HG02973 (cell line): ENCODE measurements around the gene ZNF565.
A peak's percentile ranks its signal among the peaks of the same experiment; 100 is the strongest.
"Not testable (repeated sequence)": the region's sequence is repeated elsewhere in the genome, so short reads cannot be mapped to it uniquely, and the experiment has no call there.

Experiments
- ATAC-seq: cut with Tn5 transposase; IDR thresholded peaks from one replicate; pipeline ENCODE4 v1.9.1; 2021; ENCODE audit warnings: moderate library complexity; ENCODE audit not compliant: unreplicated experiment

ZNF565 gene

DNA sequence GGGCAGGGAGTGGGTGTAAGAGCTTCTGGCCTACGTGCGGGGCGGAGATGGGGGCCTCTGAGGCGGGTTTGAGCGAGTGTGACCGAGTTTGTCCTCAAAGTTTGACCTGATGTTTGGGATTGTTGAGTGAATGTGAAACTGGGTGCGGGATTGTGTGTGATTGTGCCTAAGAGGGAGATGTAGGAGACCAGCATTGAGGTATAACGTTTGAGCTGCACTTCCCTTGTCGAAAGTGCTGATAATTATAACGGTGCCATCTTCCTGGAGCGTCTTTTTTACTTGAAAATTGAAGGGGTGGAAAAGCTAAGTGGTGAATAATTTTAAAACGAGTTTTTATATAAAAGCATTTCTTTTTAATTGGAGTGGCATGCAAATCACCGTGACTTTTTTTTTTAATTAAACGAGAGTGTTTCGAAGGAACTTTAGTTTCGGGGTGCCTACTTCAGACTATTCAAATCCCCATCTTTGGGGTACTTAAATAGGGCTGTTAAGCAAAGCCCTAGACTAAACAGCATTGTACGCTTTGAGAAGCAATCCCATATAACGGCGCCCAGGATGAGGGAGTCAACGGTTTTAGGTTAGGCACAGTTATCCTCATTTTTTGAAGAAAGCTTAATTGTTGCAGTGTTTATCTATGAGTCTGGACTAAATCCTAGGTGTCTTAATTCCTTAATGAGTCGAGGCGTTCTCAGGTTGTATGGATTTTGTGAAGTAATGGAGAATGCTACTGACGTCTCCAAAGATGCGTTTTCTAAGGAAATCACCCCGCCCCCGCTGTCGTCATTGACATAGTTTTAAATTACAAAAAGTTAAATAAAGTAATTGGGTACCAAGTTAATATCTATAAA lies 1.0 kb upstream of the ZNF565 start:
- ATAC-seq: peak; percentile 1

DNA sequence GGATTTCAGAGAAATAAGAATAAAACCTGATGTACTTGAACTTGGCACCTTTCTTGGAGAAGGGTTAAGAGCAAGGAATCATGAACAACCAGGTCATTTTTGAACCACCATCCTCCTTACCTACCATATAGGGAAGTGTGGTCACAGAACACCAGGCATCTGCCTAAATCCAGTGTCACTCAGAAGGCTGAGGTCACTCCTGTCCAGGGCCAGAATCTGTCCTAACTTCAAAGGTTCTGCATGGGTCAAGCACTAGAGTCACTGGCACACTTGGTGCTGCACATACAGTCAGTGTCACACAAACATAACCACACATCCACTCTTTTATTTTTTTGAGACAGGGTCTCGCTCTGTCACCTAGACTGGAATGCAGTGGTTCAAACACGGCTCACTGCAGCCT lies 1.6 kb downstream of the ZNF565 start:
- no peak for ATAC-seq

- ATAC-seq: no peak
These were observed 4.0 kb downstream of the ZNF565 start for GRCh38 chr19:36210497-36210896.

DNA sequence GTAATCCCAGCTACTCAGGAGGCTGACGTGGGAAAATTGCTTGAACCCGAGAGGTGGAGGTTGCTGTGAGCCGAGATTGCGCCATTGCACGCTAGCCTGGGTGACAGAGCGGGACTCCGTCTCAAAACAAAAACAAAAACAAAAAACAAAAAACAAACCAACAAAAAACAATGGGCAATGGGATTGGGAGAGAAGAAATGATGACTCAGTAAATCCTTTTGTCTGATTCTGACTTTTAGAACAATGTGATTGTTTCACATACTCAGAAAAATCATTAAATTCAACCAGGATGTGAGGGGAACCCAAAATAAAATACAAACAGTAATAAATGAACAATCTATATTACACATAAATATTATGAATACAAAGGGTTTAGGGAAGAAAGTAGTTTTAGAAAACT lies 5.1 kb downstream of the ZNF565 start:
- ATAC-seq: no peak

GRCh38 chr19:36207605-36208252 lies 6.7 kb downstream of the ZNF565 start:
- ATAC-seq: no peak

DNA sequence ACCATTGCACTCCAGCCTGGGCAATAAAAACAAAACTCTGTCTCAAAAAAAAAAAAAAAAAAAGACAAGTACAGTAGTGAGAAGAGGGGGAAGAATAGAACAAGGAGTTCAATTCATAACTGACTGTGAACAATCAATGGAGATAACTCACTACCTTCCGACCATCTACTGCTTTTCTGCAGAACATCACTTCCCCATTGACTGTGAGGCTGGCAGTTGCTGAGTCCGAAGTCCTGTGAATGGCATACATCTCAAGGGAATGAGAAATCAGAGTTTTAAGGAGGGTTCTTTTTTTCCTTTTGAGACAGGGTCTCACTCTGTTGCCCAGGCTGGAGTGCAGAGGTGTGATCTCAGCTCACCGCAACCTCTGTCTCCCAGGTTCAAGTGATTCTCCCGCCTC lies 11.2 kb downstream of the ZNF565 start:
- ATAC-seq: no peak

- no peak for ATAC-seq
These were observed 12.8 kb downstream of the ZNF565 start for GRCh38 chr19:36201684-36202083.

GRCh38 chr19:36198119-36198518 lies 16.3 kb downstream of the ZNF565 start:
- ATAC-seq: no peak

DNA sequence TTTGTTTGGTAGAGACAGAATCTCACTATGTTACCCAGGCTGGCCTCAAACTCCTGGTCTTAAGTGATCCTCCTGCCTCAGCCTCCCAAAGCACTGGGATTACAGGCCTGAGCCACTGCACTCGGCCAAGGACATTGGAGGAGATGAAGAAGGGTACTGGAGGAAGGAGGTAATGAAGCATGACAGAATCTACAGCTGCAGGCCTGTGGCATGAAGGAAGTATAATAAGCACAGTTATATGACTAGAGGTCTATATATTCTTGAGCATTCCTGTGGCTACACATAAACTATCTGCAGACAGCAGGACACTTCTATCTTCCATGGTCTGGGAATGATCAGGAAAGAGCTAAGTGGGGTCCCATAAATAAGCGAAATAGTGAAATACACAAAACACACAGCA lies 18.2 kb downstream of the ZNF565 start:
- ATAC-seq: no peak

DNA sequence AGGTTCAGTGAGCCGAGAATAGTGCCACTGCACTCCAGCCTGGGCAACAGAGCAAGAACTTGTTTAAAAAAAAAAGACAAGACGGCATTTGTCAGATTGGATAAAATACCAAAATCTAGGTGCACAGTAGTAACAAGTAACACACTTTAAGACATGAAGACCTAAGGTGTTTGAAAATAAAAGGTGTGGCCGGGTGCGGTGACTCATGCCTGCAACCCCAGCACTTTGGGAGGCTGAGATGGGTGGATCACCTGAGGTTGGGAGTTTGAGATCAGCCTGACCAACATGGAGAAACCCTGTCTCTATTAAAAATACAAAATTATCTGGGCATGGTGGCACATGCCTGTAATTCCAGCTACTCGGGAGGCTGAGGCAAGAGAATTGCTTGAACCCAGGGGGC lies 27.7 kb downstream of the ZNF565 start:
- not testable (repeated sequence) for ATAC-seq

- ATAC-seq: no peak
These were observed 31.2 kb downstream of the ZNF565 start for GRCh38 chr19:36183245-36183628.

DNA sequence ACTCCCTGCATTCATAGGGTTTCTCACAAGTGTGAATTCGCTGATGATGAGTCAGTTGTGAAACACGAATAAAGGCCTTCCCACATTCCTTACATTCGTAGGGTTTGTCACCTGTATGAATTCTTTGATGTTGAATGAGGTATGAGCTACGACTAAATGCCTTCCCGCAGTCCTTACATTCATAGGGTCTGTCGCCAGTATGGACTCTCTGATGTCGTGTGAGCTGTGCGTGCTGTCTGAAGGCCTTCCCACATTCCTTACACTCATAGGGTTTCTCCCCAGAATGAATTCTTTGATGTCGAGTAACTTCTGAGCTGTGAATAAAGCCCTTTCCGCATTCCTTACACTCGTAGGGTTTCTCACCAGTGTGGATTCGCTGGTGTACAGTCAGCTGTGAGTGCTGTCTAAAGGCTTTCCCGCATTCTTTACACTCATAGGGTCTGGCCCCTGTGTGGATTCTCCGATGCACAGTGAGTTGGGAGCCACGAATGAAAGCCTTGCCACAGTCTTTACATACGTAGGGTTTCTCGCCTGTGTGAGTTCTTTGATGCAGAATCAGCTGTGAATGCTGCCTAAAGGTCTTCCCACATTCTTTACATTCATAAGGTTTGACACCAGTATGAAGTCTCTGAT lies 31.7 kb downstream of the ZNF565 start:
- no peak for ATAC-seq

- not testable (repeated sequence) for ATAC-seq
These were observed 35.4 kb downstream of the ZNF565 start for GRCh38 chr19:36179077-36179476.

DNA sequence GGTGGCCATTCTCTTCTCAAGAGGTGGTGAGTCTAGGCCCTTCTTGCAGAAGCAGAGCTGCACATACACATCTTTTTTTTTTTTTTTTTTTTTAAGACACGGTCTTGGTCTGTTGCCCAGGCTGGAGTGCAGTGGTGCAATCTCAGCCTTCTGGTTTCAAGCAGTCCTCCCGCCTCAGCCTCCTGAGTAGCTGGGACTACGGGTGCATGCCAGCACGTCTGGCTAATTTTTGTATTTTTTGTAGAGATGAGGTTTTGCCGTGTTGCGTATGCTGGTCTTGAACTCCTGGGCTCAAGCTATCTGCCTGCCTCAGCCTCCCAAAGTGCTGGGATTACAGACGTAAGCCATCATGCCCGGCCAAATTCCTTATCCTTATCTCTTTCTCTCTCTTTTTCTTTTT lies 40.6 kb downstream of the ZNF565 start:
- not testable (repeated sequence) for ATAC-seq

GRCh38 chr19:36172852-36173251 lies 41.6 kb downstream of the ZNF565 start:
- ATAC-seq: no peak

- ATAC-seq: no peak
These were observed 45.2 kb downstream of the ZNF565 start for GRCh38 chr19:36169084-36169760.

DNA sequence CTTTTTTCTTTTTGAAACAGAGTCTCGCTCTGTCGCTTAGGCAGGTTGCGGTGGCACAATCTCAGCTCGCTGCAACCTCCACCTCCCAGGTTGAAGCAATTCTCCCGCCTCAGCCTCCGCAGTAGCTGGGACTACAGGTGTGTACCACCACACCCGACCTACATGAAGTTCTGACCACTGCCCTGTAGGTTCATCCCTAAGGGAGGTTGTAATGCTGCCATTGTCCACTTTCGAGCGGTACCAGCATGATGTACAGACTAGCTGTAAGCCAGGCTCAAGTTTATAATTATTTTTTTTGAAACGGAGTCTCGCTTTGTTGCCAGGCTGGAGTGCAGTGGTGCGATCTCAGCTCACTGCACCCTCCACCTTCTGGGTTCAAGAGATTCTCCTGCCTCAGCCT lies 50.7 kb downstream of the ZNF565 start:
- ATAC-seq: no peak

GRCh38 chr19:36160821-36161596 lies 53.5 kb downstream of the ZNF565 start:
- ATAC-seq: no peak

DNA sequence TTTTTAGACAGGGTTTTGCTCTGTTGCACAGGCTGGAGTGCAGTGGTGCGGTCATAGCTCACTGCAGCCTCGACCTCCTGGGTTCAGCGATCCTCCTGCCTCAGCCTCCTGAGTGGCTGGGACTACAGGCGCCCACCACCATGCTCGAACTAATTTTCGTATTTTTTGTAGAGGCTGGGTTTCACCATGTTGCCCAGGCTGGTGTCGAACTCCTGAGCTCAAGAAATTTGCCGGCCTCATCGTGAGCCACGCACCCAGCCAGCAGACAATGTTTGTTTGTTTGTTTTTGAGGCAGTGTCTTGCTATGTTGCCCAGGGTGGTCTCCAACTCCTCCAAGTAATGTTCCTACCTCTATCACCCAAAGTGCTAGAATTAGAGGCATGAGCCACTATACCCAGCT lies 61.3 kb downstream of the ZNF565 start:
- no peak for ATAC-seq

GRCh38 chr19:36152352-36153091 lies 61.9 kb downstream of the ZNF565 start, which contains the start of gene COX7A1:
Gene COX7A1, minus strand, starts transcription at chr19:36152447. Its CDS starts 40 bp downstream, at chr19:36152407.
- ATAC-seq: no peak
